GM18858 (cell line): Measurements from ENCODE around the gene TAF4.
"Not testable (repeated sequence)": the region's sequence is repeated elsewhere in the genome, so short reads cannot be mapped to it uniquely, and the experiment has no call there.

Experiments
- ATAC-seq: cut with Tn5 transposase; IDR thresholded peaks from one replicate; pipeline ENCODE4 v1.9.1; 2021; ENCODE audit not compliant: unreplicated experiment

Gene TAF4

DNA sequence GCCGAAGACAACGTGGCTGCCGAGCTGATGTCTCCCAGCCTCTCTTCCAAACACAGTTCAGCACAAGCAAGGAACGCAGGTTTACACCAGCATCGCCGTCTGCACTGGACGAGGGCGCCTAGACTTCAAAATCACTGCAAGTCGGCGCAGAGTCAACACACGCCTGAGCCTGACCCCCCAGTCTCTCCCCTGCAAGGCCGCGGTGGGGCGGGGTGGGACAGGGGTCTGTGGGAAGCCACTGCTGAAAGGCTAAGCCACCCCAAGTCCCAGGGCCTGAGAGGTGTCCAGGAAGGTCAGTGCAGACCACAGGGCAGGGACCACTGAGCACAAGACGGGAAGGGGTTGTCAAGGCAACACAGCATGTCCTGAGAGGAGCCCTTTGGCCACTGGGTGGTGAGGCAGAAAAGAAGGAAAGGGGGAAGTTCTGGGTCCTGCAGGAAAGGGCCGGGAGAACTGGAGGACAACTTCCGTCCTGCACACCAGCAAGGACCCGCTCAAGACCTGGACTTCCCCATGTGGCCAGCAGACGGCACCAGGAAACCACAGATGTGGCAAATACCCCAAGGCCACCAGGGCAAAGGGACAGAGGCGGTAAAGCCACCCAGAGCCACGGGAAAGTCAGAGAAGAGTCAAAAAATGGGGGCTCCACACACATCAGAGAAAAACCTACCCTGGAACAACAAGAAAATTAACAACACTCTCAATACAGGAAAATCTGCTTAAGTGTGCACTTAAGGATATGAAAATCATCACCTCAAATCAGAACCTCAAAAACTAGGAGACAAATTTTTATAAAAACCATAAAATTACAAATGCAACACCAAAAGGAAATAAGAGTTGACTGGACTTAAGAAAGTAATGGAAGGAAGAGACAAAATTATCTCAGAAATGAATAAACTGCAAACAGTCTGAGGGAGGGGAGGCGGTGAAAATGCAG, 84.8 kb downstream of the TAF4 start:
- no peak for ATAC-seq

DNA sequence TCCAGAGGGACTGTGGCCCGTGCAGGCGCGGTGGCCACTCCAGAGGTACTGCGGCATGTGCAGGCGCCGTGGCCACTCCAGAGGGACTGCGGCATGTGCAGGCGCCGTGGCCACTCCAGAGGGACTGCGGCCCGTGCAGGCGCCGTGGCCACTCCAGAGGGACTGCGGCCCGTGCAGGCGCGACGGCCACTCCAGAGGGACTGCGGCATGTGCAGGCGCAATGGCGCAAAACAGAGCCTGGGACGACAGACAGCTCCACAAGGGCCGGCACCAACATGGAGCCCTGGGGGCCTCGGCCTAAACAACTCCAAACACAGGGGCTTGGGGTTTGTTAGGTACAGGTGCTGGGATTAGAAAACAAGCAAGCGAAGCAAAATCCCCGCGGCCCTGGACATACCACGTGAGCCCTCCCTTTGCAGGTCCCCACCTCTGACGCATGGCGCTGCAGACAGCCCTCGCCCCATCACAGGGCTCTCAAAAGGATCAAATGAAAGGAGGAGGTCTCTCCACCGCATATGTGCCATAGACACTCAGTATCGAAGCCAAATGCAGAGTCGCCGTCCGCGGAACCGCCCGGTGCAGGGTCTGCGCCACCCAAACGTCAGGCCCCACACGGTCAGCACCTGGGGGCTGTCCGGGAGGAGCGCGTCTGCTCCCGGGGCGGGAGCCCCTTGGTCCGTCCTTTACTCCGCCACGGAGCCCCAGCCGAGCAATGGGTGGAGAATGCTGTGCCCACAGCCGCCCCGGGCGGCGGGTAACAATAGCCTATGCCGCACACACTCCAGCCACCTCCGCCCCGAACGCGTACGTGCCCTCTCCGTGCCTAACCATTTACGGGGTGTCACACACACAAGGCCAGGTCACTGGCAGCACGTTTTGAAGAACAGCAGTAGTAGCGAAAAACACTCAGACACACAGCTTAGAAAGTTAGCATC, 85.7 kb downstream of the TAF4 start:
- ATAC-seq, result no peak

GRCh38 chr20:61979090-61979489, 86.6 kb downstream of the TAF4 start:
- no peak for ATAC-seq

DNA sequence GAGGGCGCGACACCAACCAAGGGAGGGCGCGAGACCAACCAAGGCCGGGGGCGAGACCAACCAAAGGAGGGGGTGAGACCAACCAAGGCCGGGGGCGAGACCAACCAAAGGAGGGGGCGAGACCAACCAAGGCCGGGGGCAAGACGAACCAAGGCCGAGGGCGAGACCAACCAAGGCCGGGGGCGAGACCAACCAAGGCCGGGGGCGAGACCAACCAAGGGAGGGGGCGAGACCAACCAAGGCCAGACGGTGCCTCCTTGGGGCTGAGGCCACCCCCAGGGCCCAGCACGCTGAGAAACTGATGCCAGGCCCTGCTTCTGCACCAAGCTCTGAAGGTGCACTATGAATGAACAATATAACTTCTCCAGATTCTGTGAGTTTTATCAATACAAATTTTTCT, 87.2 kb downstream of the TAF4 start:
- ATAC-seq, result no peak

DNA sequence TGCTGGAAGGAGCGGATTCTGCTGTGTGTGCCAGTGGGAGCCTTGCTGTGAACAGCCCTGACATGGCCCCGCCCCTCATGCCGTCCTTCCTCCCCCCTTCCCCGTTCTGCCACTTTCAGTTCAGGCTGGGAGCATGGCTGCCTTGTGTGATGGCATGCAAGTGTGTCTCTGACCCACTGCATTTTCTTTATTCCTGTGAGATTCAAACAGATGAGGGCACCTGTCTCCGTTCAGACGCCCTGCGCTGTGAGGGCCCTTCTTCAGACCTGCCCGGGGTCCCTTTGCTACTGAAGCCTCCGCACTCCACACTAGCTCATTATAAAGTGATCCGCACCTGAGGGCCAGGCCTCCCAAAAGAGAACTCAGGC, 88.3 kb downstream of the TAF4 start:
- ATAC-seq, result no peak

DNA sequence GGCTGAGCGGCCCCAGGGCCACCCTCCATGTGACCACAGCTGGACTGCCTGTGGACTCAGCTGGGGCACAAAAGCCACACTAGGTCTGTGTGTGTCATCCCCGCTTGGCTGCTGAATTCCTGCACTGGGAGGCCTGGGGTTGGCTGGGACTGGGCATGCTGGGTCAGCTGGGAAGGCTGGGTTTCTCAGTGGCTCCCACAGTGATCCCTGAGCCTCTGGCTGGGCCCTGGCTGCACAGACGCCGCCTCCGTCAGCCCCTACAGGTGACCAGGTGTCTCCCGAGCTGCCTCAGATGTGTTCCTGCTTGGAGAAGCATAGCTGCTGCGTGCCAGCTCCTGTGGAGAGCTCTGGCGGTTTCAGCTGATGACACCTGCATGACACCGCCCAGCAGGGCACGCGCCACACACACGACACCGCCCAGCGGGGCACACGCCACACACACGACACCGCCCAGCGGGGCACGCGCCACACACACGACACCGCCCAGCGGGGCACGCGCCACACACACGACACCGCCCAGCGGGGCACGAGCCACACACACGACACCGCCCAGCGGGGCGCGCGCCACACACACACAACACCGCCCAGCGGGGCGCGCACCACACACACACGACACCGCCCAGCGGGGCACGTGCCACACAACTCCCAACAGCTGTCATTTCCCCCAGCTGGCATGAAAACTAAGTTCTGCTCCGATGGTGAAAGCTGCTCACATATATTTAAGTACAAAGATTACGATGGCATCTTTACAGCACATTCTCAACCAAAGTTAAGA, 88.8 kb downstream of the TAF4 start:
- ATAC-seq, result no peak

DNA sequence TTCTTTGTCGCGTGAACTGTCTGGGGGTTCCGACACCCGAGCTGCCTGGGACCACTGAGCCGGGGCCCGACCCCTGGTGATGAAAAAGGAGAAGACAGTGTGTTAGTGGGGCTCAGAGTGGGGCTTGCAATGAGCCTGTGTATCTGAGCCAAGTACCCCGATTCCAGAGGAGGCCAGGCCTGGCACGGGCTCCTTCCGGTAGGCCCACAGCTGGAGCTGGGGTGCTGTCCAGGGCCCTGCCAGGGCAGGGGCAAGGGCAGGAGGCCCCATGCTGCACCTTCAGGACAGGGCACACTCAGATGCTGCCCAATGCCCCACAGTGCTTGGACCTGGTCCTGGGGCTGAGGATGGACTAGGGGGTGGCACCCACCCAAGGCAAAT, 89.4 kb downstream of the TAF4 start:
- ATAC-seq, result no peak

DNA sequence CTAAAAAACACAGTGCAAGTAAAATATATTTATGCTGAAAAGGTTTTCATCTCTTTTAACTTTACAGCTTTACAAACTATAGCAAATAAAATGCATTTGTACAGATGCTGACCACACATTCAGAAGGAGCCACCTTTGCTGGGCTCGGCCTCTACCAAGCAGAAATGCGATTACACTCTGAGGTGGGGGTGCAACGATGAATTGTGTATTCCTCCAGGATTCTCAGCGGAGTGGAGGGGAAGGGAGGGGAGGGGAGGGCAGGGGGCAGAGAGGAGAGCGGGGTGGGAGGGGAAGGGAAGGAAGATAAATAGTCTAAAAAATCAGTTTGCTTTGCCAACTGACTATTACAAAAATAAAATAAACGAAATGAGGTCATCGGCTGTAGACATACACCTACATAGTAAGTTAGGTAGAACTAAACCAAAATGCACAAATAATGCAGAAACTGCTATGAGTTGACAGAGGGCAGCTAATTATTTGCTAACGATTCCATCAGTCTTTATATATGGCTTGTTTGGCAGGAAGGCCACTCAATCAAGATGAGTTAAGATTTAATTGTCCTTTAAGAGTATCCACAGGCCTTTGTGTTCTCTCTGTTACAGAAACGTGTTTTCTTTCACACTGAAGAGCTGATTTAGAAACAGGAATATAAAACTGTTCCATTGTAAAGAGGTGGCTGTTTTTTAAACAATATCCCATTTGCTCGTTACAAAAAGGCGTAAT, 90.1 kb downstream of the TAF4 start:
- no peak for ATAC-seq

GRCh38 chr20:61974357-61974665, 91.4 kb downstream of the TAF4 start:
- ATAC-seq, result no peak

DNA sequence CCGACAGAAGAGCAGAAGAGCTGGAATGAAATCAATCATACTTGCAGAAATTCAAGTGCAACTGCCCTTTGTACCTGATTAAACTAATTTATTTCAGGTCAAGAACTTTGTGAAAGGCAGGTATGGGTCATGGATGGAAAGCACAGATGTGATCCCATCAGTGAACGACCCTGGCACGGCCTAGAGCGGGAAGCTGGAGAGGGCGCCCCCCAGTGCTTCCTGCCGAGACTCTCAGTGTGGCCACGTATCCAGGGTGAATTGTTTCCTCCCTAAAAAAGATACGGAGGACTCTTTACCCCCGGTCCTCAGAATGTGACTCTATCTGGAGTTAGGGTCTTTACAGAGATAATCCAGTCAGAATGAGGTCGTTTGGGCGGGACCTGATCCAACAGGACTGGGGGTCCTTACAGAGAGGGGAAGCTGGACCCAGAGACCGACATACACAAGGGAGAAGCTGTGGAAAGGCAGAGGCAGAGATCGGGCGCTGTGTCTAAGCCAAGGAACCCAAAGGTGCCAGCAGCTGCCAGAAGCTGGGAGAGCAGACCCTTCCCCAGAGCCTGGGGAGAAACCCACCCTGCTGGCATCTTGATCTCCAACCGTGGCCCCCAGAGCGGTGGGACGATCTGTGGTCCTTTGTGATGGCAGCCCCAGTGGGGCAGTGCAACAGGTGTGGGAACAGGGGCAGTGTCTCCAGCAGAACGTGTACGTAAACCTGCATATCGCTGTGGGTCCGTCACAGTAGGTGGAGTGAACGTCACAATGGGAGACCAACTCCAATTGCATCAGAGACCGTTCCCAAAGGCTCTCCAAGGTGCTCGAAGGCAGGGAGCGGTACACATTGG, 91.9 kb downstream of the TAF4 start:
- no peak for ATAC-seq

GRCh38 chr20:61972636-61973508, 92.8 kb downstream of the TAF4 start:
- no peak for ATAC-seq

DNA sequence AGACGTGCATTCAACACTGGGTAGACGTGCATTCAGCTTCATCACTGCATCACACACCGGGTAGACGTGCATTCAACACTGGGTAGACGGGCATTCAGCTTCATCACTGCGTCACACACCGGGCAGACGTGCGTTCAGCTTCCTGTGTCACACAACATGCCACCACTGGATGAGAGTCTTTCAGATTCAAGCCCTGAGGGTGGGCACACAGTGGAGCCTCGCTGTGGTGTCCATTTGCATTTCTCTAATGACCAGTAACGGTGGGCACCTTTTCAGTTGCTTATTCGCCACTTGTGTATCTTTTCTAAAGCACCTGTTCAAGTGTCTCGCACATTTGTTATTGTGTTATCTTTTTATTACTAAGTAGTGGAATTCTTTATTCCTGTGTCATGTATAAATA, 94.1 kb downstream of the TAF4 start:
- ATAC-seq, result not testable (repeated sequence)

DNA sequence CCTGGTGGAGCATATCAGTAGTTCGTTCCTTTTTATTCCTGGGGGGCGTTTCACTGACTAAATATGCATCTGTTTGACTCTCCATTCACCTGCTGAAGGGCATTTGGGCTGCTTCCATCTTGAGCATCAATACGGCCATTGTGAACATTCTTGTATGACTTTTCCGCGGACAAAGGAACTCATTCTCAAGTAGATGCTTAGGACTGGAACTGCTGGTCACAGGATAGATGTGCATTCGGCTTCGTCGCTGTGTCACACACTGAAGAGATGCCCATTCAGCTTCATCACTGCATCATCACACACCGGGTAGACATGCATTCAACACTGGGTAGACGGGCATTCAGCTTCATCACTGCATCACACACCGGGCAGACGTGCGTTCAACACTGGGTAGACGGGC, 95.3 kb downstream of the TAF4 start:
- ATAC-seq, result no peak

GRCh38 chr20:61969806-61970205, 95.9 kb downstream of the TAF4 start:
- ATAC-seq, result no peak

DNA sequence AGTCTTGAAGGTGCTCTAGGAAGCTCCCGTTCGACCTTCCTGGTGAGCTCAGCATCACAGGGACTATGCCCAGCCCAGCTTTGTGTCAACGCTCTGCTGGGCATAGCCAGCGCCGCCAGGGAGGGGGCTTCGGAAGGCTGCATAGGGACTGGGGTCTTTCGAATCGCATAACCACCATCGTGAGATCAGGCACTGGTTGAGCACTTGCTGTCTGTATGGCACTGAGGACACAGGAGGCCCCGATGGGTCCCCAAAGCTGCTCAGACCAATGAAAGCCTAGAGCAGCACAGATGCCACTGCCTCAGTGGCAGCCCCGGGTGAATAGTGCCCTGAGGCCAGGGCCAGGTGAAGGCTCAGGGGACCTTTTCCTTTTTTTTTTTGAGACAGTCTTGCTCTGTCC, 96.7 kb downstream of the TAF4 start:
- no peak for ATAC-seq

- no peak for ATAC-seq
Measured at GRCh38 chr20:61968036-61968810, 97.5 kb downstream of the TAF4 start.

GRCh38 chr20:61967300-61967699, 98.4 kb downstream of the TAF4 start:
- ATAC-seq, result no peak
